ENCODE results near the gene RASGRP4.

The RASGRP4 gene

DNA sequence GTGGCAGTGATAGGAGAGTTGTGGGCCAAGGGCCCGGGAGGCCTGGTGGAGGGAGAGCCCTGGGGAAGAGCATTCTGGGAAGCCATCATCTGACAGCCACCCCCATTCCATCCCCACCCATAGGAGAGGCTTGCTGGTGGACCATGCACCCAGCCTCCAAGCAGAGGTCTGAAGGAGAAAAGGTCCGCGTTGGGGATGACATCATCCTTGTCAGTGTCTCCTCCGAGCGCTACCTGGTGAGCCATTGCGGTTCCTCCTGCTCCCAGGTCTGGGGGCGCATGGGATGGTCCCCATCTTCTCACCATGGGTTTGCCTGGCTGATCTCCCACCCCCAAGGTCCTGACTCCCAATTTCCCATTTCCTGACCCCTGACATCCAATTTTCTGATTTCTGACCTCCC lies 18.0 kb upstream of the RASGRP4 start:
- no peak for DNase-seq

DNA sequence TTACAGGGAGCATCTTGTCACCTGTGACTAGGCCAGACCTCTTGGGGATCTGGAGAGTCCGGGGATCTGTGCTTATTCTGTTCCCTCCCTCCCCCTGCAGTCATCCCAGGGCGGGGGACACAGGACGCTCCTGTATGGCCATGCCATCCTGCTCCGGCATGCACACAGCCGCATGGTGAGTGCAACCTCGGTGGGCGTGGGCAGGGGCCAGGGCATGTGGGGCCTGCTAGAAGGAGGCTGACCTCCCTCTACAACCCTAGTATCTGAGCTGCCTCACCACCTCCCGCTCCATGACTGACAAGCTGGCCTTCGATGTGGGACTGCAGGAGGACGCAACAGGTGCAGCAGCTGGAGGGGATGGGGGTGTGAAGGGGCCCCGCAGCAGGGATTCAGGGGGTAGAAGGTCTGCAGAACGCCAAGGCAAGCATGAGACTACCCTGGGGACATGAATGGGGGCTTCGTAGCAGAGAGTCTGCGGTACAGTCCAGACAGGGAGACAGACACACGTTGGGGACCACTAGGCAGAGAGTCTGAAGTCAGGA lies 17.5 kb upstream of the RASGRP4 start:
- no peak for DNase-seq

DNA sequence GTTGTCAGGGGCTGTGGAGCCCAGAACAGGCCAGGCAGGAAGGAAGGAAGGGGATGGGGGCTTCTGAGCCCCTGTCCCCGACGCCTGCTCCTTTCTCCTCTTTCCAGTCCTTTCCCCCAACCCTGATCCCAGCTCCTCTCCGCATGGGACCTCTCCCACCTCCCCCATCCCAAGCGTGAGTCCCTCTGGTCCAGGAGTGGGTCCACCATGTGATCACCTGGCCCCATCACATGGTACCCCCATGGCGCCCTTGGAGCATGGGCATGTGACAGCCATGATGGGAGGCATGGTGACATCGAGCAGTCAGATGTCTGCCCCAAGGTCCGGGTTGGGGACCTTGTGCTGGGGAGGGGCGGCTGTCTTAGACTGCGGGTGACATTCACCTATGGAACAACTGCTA lies 16.7 kb upstream of the RASGRP4 start:
- DNase-seq: no peak

DNA sequence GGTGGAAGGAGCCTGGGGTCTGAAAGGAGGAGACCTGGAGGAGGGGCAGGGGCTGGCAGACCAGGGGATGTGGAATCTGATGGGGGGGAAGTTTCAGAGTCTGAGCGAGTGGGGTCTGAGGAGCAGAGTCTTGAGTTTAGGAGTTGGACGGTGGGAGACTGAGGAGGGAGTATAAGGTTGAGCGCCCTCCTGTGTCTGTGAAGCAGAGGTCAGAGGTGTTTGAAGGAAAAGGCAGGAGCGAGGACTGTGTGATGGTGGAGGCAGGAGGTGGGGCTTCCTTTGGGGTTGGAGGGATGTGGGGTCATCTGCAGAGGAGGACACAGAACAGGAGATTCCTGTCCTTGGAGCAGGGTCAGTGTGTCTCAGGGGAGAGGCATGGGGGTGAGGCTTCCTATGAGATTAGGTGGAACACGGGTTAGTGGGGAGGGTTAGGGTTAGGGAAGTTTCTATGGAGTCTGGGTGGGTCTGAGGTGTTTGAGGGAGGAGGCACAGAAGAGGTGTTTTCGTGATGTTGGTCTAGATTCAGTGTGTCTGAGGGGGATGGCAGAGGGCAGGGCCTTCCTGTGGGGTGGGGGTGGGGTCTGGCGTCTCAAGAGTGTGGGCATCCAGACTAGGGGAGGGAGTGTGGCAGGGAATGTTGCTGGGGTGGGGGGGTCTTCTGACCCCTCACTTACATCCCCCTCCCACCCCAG lies 15.8 kb upstream of the RASGRP4 start:
- no peak for DNase-seq

DNA sequence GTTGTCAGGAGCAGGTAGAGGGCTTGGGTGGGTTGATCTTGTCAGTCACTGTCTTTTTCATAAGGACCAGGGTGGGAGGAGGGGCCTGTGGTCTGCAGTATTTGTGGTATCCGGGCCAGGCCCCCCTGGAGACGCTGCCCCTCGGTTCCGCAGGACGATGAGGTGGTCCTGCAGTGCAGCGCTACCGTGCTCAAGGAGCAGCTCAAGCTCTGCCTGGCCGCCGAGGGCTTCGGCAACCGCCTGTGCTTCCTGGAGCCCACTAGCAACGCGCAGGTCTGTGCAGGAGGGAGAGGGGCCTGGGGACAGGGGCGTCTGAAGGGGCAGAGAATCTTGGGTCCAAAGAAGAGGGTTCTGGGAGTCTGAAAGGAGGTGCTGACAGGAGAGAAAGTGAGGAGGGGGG lies 14.6 kb upstream of the RASGRP4 start:
- DNase-seq: no peak

DNA sequence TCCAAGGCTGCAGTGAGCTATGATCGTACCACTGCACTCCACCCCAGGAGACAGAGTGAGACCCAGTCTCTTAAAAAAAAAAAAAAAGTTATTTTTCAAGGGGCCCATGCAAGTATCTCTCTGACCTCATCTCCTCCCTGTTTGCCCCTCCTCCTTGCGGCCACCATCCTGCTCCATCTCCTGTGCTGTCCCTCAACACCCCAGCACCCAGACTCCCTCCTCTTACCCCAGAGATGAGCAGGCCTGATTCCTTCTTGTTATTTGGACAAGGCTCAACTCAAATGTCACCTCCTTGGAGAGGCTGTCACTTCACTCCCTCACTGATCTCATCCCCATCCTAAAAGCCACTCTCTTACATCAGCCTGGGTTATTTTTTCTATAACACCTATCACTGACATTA lies 11.9 kb upstream of the RASGRP4 start:
- no peak for DNase-seq

DNA sequence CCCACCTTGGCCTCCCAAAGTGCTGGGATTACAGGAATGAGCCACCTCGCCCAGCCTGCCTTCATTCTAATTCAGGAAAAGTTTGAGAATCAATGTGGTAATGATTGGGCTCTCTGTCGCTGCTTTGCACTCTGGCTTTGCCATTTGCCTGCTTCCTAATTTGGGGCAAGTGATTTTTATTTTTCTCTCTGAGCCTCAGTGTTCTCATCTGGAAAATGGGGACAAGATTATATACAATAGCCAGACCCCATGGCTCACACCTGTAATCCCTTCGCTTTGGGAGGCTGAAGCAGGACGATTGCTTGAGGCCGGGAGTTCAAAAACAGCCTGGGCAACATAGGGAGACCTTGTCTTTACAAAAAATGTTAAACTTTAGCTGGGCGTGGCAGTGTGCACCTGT lies 11.3 kb upstream of the RASGRP4 start:
- DNase-seq: no peak

DNA sequence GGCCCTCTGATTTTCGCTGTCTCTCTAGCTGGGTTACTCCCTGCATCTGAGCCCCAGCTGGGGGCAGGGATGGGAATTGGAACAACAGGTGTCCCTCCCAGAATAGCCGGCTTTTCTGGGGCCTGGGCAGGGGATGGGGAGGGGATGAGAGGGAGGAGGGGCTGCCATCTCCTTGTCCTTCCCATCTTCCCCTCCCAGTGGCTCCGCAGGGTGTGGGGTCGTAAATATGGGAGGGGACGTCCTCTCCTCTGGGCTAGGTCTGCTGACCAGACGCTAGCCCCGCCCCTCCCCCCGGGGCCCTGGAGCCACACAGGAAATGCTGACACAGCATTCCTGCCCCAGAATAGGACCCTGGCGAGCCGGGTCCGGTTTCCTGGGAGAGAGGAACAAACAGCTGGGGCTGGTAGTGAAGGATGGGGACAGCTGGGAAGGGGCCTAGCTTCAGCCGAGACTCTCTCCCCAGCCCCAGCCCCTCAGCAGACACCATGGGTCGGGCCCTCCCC lies 8.6 kb upstream of the RASGRP4 start:
- DNase-seq: no peak

DNA sequence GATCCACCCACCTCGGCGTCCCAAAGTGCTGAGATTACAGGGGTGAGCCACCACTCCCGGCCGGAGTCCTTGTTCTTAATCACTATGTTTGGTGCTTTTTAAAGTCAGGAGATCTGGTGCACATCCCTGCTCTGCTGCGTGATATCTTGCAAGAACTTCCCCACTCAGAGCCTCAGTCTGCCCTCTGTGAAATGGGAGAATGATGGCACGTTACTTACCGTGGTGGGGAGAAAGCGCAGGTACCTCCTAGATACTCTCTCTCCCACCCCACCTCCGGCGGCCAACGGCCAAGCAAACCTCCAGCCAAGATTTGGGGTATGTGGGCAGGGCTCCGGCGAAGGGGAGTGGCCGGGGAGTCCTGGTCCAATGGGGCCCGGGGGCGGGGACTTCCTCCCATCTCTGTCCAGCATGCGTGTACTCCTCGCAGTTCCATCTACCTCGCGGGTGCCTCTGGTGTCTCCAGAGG lies 7.3 kb upstream of the RASGRP4 start, which contains the start of gene RYR1:
RYR1 (plus strand) TSS at position 424 of the 466 bp plus-strand sequence. CDS start 139 bp downstream, outside the sequence.
- DNase-seq: peak; percentile 15

DNA sequence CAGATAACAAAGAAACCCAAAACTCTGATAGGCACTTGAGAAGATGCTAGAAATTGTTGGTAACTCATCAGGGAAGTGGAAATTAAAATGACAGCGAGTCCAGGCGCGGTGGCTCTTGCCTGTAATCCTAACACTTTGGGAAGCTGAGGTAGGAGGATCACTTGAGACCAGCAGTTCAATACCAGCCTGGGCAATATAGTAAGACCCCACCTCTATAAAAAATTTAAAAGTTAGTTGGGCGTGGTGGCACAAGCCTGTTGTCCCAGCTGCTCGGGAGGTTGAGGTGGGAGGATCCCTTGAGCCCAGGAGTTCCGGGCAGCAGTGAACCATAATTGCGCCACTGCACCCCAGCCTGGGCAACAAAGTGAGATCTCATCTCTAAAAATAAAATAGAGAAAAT lies 4.9 kb upstream of the RASGRP4 start:
- DNase-seq: no peak

DNA sequence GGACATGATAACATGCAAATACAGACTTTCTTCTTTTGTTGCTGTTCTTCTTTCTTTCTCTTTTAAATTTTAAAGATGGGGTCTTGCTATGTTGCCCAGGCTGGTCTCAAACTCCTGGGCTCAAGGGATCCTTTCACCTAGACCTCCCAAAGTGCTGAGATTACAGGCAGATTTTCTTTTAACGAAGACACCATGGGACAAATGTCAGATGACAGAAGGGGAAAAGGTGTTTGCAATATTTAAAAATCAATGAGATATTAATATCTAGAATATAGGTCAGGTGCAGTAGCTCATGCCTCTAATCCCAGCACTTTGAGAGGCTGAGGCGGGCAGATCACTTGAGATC lies 3.8 kb upstream of the RASGRP4 start:
- no peak for DNase-seq

DNA sequence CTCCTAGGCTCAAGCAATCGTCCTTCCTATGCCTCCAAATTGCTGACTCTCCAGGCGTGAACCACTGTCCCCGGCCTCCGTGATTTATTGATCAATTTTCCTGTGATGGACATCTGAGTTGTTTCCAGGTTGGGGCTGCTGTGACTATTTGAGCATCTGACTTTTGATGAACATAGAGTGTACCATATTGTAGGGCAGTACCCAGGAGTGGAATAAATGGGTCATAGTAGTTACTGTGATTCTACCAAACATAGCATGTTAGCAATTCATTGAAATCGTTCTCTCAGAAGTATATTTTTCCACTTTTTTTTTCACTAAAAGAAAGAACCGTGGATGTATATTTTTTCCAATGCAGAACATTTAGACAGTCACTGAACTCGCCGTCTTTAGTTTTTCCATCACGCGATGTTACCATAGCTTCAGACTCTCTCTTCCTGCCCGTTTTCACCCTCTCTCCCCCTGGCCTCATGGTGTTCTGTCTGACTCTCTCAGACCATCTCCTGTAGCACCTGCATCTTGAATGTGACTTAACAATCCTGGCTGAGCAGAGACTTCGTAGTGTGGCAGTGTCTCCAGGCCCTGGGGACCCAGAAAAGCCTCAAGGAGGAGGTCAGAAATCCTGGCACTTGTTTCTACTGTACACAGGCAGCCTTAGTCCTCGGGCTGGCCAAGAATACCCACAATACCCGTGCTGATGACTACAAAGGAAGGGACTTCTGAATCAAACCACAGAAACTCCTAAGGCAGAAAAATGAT lies 3.2 kb upstream of the RASGRP4 start:
- no peak for DNase-seq

DNA sequence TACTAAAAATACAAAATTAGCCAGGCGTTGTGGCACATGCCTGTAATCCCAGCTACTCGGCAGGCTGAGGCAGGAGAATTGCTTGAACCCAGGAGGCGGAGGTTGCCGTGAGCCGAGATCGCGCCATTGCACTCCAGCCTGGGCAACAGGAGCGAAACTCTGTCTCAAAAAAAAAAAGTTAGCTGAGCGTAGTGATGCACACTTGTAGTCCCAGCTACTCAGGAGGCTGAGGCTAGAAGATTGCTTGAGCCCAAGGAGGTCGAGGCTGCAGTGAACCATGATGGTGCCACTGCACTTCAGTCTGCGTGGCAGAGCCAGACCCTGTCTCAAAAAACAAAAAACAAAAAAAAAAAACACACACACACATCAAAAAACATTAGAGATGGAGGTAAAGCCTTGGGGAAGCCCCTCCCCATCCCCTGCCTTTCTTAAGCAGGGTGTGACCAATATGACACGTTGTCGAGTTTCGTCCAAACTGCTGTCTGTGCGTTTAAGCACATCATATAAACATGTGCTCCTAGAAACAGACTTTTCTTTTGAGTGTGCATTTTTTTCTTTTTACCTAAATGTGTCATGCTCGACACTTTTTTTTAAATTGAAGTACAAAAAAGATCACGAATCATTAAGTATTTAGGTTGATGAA lies 1.1 kb upstream of the RASGRP4 start:
- DNase-seq: peak; percentile 57

DNA sequence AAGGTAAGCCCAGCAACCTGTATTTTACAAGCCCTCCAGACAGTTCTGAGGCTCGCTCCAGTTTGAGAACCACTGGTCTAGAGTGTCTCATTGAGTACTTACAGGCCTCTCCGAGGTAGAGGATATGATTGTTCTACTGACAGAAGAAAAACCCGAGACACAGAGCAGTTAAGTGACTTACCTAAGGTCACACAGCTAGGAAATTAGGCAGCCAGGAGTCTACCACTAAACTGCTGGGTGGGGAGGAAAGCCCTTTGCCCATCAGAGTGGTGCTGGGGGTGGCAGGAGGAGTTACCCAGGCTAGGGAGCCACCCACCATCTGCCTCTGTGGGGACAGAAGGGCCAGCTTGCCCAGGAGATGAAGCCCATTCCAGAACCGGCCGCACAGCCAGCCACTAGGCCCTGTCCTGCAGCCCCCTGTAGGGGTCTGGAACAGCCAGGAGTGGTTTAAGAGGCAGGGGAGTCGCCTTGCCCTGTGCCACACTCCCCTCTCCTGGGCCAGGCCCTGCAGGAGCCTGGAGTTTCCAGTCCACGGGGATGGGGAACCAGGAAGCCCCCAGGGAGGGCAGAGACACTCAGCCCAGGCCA lies 703 bp downstream of the RASGRP4 start:
- no peak for DNase-seq

DNA sequence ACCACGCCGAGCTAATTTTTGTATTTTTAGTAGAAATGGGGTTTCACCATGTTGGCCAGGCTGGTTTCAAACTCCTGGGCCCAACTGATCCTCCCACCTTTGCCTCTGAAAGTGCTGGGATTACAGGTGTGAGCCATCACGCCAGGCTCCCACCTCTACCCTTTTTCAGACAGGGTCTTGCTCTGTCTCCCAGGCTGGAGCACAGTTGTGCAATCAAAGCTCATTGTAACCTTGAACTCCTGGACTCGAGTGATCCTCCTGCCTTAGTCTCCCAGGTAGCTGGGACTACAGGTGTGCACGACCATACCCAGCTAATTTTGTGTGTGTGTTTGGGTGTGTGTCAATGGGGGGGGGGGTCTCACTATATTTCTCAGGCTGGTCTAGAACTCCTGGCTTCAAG lies 1.7 kb downstream of the RASGRP4 start:
- DNase-seq: no peak

DNA sequence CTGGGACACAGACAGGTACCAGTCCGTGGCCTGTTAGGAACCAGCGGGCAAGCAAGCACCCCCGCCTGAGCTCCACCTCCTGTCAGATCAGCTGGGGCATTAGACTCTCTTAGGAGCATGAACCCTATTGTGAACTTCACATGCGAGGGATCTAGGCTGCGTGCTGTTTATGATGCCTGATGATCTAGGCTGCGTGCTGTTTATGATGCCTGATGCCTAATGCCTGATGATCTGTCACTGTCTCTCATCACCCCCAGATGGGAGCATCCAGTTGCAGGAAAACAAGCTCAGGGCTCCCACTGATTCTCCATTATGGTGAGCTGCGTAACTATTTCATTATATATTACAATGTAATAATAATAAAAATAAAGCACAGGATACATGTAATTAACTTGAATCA lies 3.6 kb downstream of the RASGRP4 start:
- no peak for DNase-seq

DNA sequence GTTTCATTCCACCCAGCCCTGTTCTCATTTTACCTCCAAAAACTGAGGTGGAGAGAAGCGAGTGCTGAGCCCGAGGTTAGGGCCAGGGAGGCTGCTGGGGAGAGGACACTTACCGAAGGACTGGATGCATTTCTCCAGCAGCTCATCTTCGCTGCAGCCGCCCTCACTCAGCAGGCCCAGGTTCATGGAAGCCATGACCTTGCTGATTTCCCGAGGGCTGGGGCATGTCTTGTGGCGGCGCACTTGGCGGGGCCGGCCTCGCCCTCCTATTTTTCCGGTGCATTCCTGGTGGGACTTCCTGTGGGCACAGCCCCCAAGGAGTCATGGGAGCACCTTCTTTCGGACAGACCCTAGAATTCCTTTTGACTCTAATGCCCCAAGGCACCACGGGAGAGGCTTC lies 4.2 kb downstream of the RASGRP4 start:
- no peak for DNase-seq

DNA sequence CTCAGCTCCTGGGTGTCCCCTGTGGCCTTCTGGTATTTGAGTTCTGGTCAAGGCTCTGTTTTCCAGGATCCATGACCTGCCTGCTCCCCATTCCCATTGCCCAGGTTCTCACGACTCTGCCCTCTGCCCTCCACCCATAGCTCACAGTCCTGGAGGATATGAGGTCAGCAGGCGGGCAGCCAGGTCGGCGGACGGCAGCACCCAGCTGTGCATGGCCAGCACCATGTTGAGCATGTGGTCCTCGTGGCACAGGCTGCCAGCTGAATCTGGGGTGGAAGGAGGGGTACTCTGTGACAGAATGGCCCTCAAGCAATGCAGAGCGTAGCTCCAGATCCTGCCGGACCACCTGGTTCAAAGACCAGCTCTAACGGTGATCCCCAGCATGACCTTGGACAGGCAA lies 5.1 kb downstream of the RASGRP4 start:
- no peak for DNase-seq

DNA sequence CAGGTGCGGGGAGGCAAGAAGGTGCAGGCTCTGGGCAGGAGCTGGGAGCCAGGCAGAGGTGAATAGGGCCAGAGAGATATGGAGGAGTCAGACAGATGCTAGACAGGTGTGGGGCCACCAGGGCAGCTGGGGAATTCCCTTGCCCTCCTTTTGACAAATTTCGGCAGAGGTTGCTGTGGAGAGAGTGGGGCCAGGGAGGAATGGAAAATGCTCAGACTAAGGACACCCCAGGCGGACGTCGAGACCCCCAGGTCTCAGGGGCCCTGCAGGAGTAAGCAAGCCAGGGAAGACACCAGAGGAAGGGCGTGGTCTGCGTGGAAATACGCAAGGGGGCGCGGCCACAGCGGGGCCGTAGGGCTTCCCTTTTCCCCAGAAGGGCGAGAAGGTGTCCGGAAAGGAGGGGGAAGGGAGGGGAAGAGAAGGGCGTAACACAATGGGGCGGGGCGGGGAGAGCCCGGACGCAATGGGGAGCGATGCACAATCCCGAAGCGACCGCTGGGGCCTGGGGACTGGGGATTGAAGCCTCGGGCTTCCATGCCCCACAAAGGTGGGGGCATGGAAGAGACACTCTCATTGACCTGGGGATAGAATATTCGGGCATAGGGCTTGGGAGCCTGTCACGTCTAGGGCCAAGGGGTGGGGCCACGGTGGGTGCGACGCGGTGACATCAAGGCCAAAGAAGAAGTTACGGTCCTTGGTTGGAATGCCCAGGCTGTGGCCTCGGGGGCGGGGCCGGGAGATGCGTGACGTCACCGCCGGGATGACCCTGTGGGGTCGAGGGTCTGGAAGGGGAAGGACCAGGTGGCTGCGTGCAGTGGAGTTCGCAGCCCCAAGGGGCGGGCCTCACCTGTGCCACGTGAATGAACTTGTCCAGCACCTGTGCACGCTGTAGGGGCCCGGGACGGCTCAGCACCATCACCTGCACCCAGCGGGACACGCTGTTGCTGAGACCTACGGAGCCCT lies 8.2 kb downstream of the RASGRP4 start:
- DNase-seq: peak; percentile 65

DNA sequence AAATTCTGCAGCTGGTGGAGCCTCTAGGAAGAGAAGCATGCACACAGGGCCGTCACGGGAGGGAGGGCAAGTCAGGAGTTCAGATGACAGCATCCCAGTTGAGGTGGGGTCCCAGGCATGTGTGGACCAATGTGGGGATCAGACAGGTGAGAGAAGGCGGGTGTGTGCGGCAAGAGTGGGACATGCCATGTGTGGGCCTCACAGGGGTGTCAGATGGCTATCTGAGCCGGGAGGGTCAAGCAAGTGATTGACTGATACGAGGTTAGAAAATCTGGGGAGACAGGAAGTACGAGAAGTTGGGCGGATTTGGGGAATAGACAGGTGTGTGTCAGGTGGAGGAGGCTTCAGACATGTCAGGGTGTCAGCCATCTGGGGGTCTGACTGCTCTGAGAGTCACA lies 8.9 kb downstream of the RASGRP4 start:
- DNase-seq: no peak

DNA sequence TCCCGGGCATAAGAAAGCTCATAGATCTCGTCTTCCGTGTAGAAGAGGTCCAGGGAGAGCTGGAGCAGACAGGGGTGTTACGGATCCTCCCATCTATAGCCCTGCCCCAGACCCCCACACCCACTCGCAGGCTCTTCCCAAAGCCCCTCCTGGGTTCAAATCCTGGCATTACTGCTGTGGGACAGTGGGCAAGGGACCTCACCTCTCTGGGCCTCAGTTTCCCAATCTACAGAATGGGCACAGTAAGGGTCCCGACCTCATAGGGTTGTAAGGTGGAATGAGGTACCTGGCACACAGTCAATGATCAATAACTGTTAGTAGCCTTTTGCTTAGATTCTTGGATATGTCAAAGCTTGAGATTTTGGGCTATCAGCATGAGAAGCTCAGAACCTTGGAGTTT lies 12.6 kb downstream of the RASGRP4 start:
- no peak for DNase-seq

DNA sequence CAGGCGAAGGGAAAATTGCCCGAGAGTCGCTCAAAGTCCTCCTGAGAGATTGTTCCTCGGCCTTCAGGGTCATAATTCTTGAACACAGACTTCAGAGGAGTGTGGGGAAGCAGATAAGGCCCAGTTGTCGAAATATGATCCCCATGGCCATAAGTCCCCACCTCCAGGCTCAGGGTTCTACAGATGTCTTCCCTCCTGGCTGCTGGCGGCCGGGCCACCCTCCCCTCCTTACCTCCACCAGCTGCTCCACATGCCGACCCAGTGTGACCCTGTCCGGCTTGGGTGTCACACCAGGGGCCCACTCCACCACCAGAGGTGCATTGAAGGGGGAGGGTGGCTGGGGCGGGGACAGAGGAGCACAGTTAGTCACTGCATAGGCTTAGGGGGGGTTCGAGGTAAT lies 13.1 kb downstream of the RASGRP4 start:
- no peak for DNase-seq
